ENCODE data around the gene ZNF460. TPM values are rescaled to one million over a fixed set of nuclear protein-coding genes. Genes with fewer than 3 reads are reported as not detected.

The ZNF460 gene
- total RNA-seq, 1 donor from 2014 or later = 122 TPM

GRCh38 chr19:57302727-57303401, 22.6 kb downstream of the ZNF460 start:
- Histone ChIP-seq H3K36me3 (ENCODE audit: control insufficient read depth, insufficient read depth, low read length) (peaks cover 1% of the 10 kb centered on the region), H3K27me3 (ENCODE audit: control insufficient read depth, insufficient read depth, low read length) (no peaks in the 10 kb centered on the region), H3K4me3 (ENCODE audit: low read depth, low read length) (no peak overlapping the region)
- DNase-seq (ENCODE audit: low read depth) = no peak
- TF ChIP-seq CTCF (IDR thresholded peaks at IDR 0.05; ENCODE audit: insufficient read depth, low read length, poor library complexity, severe bottlenecking) = no peak

GRCh38 chr19:57305056-57305455, 24.8 kb downstream of the ZNF460 start:
- Histone ChIP-seq H3K4me3 (ENCODE audit: low read depth, low read length) (no peak overlapping the region), H3K27me3 (ENCODE audit: control insufficient read depth, insufficient read depth, low read length) (no peaks in the 10 kb centered on the region), H3K36me3 (ENCODE audit: control insufficient read depth, insufficient read depth, low read length) (peaks cover 1% of the 10 kb centered on the region)
- DNase-seq (ENCODE audit: low read depth) = no peak
- no peak for TF ChIP-seq CTCF (IDR thresholded peaks at IDR 0.05; ENCODE audit: insufficient read depth, low read length, poor library complexity, severe bottlenecking)

- no peaks in the 10 kb centered on the region for H3K36me3 ChIP-seq (ENCODE audit: control insufficient read depth, insufficient read depth, low read length)
- no peak for DNase-seq (ENCODE audit: low read depth)
- no peak for TF ChIP-seq CTCF (IDR thresholded peaks at IDR 0.05; ENCODE audit: insufficient read depth, low read length, poor library complexity, severe bottlenecking)
- no peaks in the 10 kb centered on the region for H3K27me3 ChIP-seq (ENCODE audit: control insufficient read depth, insufficient read depth, low read length)
- no peak overlapping the region for H3K4me3 ChIP-seq (ENCODE audit: low read depth, low read length)
These were observed 28.2 kb downstream of the ZNF460 start for GRCh38 chr19:57308514-57308913.

- DNase-seq (ENCODE audit: low read depth) = no peak
- TF ChIP-seq CTCF (IDR thresholded peaks at IDR 0.05; ENCODE audit: insufficient read depth, low read length, poor library complexity, severe bottlenecking) = no peak
These were observed 30.5 kb downstream of the ZNF460 start for GRCh38 chr19:57310792-57311191.

GRCh38 chr19:57314146-57314545, 33.9 kb downstream of the ZNF460 start:
- H3K4me3 ChIP-seq (ENCODE audit: low read depth, low read length) = no peak overlapping the region
- peaks cover 10% of the 10 kb centered on the region for H3K27me3 ChIP-seq (ENCODE audit: control insufficient read depth, insufficient read depth, low read length)
- no peaks in the 10 kb centered on the region for H3K36me3 ChIP-seq (ENCODE audit: control insufficient read depth, insufficient read depth, low read length)
- TF ChIP-seq CTCF (IDR thresholded peaks at IDR 0.05; ENCODE audit: insufficient read depth, low read length, poor library complexity, severe bottlenecking) = no peak
- no peak for DNase-seq (ENCODE audit: low read depth)

More at GRCh38 chr19:57310792-57311191, 30.5 kb downstream of the ZNF460 start:
- H3K4me3 ChIP-seq (ENCODE audit: low read depth, low read length) = no peak overlapping the region
- H3K27me3 ChIP-seq (ENCODE audit: control insufficient read depth, insufficient read depth, low read length) = peaks cover 2% of the 10 kb centered on the region
- no peaks in the 10 kb centered on the region for H3K36me3 ChIP-seq (ENCODE audit: control insufficient read depth, insufficient read depth, low read length)

GRCh38 chr19:57317503-57317902, 37.2 kb downstream of the ZNF460 start:
- no peaks in the 10 kb centered on the region for H3K36me3 ChIP-seq (ENCODE audit: control insufficient read depth, insufficient read depth, low read length)
- H3K4me3 ChIP-seq (ENCODE audit: low read depth, low read length) = no peak overlapping the region
- no peak for DNase-seq (ENCODE audit: low read depth)
- no peak for TF ChIP-seq CTCF (IDR thresholded peaks at IDR 0.05; ENCODE audit: insufficient read depth, low read length, poor library complexity, severe bottlenecking)
- H3K27me3 ChIP-seq (ENCODE audit: control insufficient read depth, insufficient read depth, low read length) = peaks cover 10% of the 10 kb centered on the region

Data from kidney epithelial cell (primary cell).